Cardiac fibroblast (primary cell): ENCODE measurements around the gene UBTD1.
"Not testable (repeated sequence)": the region's sequence is repeated elsewhere in the genome, so short reads cannot be mapped to it uniquely, and the experiment has no call there.

ENCODE experiments used
- DNase-seq, 2 donors: peaks; one replicate each; pipeline versions ENCODE4 v3.0.0 to v3.0.0-alpha.2; 2010; ENCODE audit warnings: low read depth in 2 of 2
- H3K4me3 ChIP-seq, 2 donors: replicated peaks in 1 of 2; 1 replicate in 1 of 2; 2 replicates in 1 of 2; pipeline ENCODE4 v1.5.1; 2011; ENCODE audit warnings: low read depth in 2 of 2, low read length in 2 of 2, mild to moderate bottlenecking in 2 of 2, moderate library complexity in 1 of 2
- TF ChIP-seq, protein P1 (sequence below): IDR thresholded peaks from one replicate; pipeline ENCODE4 v1.5.1; 2011; ENCODE audit warnings: low read depth, mild to moderate bottlenecking, low read length, inconsistent platforms

UBTD1 gene

GRCh38 chr10:97466755-97467154, 32.0 kb upstream of the UBTD1 start:
- TF ChIP-seq, protein P1, sequence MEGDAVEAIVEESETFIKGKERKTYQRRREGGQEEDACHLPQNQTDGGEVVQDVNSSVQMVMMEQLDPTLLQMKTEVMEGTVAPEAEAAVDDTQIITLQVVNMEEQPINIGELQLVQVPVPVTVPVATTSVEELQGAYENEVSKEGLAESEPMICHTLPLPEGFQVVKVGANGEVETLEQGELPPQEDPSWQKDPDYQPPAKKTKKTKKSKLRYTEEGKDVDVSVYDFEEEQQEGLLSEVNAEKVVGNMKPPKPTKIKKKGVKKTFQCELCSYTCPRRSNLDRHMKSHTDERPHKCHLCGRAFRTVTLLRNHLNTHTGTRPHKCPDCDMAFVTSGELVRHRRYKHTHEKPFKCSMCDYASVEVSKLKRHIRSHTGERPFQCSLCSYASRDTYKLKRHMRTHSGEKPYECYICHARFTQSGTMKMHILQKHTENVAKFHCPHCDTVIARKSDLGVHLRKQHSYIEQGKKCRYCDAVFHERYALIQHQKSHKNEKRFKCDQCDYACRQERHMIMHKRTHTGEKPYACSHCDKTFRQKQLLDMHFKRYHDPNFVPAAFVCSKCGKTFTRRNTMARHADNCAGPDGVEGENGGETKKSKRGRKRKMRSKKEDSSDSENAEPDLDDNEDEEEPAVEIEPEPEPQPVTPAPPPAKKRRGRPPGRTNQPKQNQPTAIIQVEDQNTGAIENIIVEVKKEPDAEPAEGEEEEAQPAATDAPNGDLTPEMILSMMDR = no peak
- DNase-seq = peak in 1 of 2 donors; percentile 50

GRCh38 chr10:97468162-97468561, 30.6 kb upstream of the UBTD1 start:
- H3K4me3 ChIP-seq = no peak overlapping the region
- TF ChIP-seq, protein P1 = no peak
- DNase-seq = no peak

More at GRCh38 chr10:97466755-97467154, 32.0 kb upstream of the UBTD1 start:
- no peak overlapping the region for H3K4me3 ChIP-seq

DNA sequence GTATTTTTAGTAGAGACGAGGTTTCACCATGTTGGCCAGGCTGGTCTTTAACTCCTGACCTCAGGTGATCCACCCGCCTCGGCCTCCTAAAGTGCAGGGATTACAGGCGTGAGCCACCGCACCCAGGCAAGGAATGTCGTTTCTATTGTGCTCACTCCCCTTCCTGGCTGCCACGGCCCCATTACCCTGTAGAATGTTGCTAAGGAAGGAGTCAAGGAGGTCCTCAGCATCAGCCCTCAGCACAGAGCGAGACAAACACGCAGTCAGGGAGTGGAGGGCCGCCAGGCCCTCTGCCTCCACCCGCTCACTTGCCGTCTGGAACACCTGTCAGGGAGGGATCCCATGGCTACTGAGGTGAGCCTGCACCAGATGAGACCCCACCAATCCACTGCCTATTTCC, 29.9 kb upstream of the UBTD1 start:
- DNase-seq, H3K4me3 ChIP-seq: not testable (repeated sequence)

GRCh38 chr10:97474918-97475317, 23.8 kb upstream of the UBTD1 start:
- TF ChIP-seq, protein P1 = no peak
- no peak for DNase-seq
- H3K4me3 ChIP-seq = no peak overlapping the region

DNA sequence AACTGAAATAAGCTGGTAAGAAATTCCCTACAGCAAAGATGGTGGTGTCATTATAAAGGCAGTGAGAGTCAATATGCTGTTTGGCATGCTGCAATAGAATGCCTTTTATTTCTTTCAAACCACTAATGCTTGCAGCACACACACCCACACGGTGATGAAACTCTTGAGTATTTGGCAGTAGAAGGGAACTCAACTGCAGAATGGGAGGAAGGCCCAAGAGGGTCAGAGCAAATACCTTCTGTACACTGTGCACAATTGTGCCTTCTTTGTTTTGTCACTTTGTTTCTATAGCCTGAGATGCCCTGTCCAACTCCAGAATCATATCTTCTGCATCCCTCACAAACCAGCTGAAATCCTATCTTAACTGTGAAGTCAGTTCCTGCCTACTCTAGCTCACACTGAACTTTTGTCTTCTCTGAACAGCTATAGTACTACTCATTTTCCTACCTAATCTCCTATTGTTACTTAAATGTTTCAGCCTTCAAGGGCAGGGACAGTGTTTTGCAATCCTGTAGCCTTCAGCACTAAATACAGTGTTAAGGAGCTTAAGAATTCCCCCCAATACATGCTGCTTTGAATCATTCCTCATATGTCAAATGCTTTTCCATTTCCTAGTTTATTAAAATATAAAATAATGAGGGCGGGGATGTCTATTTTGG, 22.7 kb upstream of the UBTD1 start:
- peak; percentile 82 to 89 for DNase-seq
- TF ChIP-seq, protein P1 = no peak
- no peak overlapping the region for H3K4me3 ChIP-seq

DNA sequence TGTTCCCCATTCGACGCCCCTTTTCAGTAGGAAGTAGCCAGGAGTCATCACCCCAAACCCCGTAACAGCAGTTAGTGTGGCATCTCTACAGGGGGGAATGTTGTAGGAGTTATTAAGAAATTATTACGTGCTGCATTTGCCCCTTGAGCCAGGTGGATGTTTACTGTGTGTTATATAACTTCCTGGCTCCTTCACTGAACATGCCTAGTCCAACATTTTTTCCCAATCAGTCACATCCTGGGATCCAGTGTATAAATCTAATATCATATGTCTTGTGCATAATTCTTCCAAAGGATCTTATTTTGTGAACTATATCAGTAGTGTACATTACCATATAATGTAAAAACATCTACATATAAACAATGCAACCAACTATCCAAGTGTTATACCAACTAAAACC, 19.3 kb upstream of the UBTD1 start:
- peak in 1 of 2 donors; percentile 44 for DNase-seq

GRCh38 chr10:97479939-97480338, 18.8 kb upstream of the UBTD1 start:
- no peak overlapping the region for H3K4me3 ChIP-seq
- no peak for DNase-seq
- TF ChIP-seq, protein P1 = no peak

More for the DNA sequence above, 19.3 kb upstream of the UBTD1 start:
- H3K4me3 ChIP-seq = not testable (repeated sequence)

GRCh38 chr10:97481071-97481470, 17.7 kb upstream of the UBTD1 start:
- DNase-seq = no peak
- H3K4me3 ChIP-seq = no peak overlapping the region

More at GRCh38 chr10:97481071-97481470, 17.7 kb upstream of the UBTD1 start:
- TF ChIP-seq, protein P1 = no peak
